HL-60 (cell line): Measurements from ENCODE around the gene PITPNC1.
"Not testable (repeated sequence)": the region's sequence is repeated elsewhere in the genome, so short reads cannot be mapped to it uniquely, and the experiment has no call there.

Experiments
- DNase-seq, 2 experiments: peaks; one replicate each; pipeline ENCODE4 v3.0.0-alpha.2; 2010 to 2020; ENCODE audit warnings: low read depth in 1 of 2, low spot score in 1 of 2
- H3K27ac ChIP-seq: fragments of 250-450 bp; sonication (Bioruptor Pico); replicated peaks from 2 replicates; pipeline ENCODE4 v1.5.1; 2020; ENCODE audit warnings: mild to moderate bottlenecking, moderate library complexity
- H3K27me3 ChIP-seq: fragments of 250-450 bp; sonication (Bioruptor Pico); 2 replicates; pipeline ENCODE4 v1.5.1; 2021; ENCODE audit warnings: mild to moderate bottlenecking, moderate library complexity; ENCODE audit not compliant: insufficient read depth, poor library complexity, severe bottlenecking
- H3K4me3 ChIP-seq: replicated peaks from 2 replicates; pipeline ENCODE4 v1.5.1; 2011; ENCODE audit warnings: mild to moderate bottlenecking, control low read depth, low read length; ENCODE audit not compliant: insufficient read depth
- GABPA ChIP-seq: IDR thresholded peaks from 2 replicates; pipeline ENCODE4 v1.6.1; 2012; ENCODE audit warnings: low read depth
- POLR2AphosphoS5 ChIP-seq: IDR thresholded peaks from 2 replicates; pipeline ENCODE4 v1.6.1; 2012; ENCODE audit warnings: low read depth
- SPI1 ChIP-seq: IDR thresholded peaks from 2 replicates; pipeline ENCODE4 v1.6.1; 2012; ENCODE audit warnings: low read depth, mild to moderate bottlenecking, borderline replicate concordance
- TF ChIP-seq, protein P1 (sequence below): IDR thresholded peaks from one replicate; pipeline ENCODE4 v1.5.1; 2011; ENCODE audit warnings: low read length, control low read depth, inconsistent platforms; ENCODE audit not compliant: insufficient read depth
- TF ChIP-seq, protein P2 (sequence below): IDR thresholded peaks from 2 replicates; pipeline ENCODE4 v1.6.1; 2012; ENCODE audit warnings: low read depth; ENCODE audit not compliant: insufficient replicate concordance

PITPNC1 gene

DNA sequence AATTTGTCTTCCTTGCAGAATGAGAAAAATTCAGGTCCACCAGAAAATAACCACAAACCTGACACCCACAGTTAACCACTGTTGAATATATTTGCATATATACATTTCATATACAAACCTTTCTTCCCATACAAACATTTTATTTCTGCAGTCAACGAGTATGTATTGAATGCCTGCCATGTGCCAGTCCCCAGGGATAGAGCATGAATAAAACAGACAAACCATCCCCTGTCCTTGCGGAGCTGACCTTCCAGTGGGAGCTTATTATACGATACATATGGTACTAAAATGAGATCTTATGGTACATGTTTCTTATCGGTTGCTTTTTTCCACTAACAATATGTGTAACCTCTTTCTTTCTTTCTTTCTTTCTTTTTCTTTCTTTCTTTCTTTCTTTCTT, 116.7 kb downstream of the PITPNC1 start:
- Histone ChIP-seq H3K27ac (no peak overlapping the region), H3K4me3 (no peak overlapping the region), H3K27me3 (no peaks in the 10 kb centered on the region)
- no peak for DNase-seq
- no peak for TF ChIP-seq GABPA
- TF ChIP-seq SPI1 = no peak
- TF ChIP-seq, protein P1, sequence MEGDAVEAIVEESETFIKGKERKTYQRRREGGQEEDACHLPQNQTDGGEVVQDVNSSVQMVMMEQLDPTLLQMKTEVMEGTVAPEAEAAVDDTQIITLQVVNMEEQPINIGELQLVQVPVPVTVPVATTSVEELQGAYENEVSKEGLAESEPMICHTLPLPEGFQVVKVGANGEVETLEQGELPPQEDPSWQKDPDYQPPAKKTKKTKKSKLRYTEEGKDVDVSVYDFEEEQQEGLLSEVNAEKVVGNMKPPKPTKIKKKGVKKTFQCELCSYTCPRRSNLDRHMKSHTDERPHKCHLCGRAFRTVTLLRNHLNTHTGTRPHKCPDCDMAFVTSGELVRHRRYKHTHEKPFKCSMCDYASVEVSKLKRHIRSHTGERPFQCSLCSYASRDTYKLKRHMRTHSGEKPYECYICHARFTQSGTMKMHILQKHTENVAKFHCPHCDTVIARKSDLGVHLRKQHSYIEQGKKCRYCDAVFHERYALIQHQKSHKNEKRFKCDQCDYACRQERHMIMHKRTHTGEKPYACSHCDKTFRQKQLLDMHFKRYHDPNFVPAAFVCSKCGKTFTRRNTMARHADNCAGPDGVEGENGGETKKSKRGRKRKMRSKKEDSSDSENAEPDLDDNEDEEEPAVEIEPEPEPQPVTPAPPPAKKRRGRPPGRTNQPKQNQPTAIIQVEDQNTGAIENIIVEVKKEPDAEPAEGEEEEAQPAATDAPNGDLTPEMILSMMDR = no peak
- TF ChIP-seq, protein P2, sequence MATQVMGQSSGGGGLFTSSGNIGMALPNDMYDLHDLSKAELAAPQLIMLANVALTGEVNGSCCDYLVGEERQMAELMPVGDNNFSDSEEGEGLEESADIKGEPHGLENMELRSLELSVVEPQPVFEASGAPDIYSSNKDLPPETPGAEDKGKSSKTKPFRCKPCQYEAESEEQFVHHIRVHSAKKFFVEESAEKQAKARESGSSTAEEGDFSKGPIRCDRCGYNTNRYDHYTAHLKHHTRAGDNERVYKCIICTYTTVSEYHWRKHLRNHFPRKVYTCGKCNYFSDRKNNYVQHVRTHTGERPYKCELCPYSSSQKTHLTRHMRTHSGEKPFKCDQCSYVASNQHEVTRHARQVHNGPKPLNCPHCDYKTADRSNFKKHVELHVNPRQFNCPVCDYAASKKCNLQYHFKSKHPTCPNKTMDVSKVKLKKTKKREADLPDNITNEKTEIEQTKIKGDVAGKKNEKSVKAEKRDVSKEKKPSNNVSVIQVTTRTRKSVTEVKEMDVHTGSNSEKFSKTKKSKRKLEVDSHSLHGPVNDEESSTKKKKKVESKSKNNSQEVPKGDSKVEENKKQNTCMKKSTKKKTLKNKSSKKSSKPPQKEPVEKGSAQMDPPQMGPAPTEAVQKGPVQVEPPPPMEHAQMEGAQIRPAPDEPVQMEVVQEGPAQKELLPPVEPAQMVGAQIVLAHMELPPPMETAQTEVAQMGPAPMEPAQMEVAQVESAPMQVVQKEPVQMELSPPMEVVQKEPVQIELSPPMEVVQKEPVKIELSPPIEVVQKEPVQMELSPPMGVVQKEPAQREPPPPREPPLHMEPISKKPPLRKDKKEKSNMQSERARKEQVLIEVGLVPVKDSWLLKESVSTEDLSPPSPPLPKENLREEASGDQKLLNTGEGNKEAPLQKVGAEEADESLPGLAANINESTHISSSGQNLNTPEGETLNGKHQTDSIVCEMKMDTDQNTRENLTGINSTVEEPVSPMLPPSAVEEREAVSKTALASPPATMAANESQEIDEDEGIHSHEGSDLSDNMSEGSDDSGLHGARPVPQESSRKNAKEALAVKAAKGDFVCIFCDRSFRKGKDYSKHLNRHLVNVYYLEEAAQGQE = no peak
- TF ChIP-seq POLR2AphosphoS5 = no peak

DNA sequence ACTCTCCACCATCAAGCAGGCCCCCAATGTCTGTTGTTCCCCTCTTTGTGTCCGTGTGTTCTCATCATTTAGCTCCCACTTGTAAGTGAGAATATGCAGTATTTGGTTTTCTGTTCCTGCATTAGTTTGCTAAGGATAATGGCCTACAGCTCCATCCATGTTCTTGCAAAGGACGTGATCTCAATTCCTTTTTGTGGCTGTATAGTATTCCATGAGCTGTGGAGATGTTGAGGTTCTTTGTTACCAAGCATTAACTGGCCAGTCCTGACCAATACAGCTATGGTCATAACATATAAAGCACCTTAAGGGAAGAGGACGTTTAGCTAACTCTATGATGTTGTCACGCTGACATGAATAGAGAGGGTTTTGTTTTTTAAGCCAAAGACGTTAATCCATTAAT, 118.5 kb downstream of the PITPNC1 start:
- H3K4me3 ChIP-seq, DNase-seq, H3K27me3 ChIP-seq, H3K27ac ChIP-seq: not testable (repeated sequence)

DNA sequence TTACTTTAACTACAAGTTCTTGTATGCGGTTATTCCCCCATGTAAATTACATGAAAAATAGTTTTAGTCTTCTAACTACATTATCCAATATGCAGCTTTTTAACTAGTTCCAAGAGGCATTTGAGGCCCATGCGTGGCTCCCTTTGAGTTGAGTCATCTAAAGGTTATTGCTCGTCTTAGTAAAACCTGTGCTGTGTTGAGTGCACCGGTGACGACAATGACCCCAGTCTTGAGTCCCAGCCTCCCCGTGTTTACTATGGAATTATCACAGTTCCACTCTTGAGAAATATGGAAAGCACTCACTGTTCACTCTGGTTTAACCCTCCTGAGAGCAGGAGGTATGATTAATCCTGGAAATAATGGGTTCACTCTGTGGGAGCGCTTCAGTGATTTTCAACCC, 119.2 kb downstream of the PITPNC1 start:
- H3K27me3 ChIP-seq = no peaks in the 10 kb centered on the region
- no peak overlapping the region for H3K27ac ChIP-seq
- TF ChIP-seq POLR2AphosphoS5 = no peak
- TF ChIP-seq, protein P1 = no peak
- TF ChIP-seq SPI1 = no peak
- TF ChIP-seq, protein P2 = no peak
- TF ChIP-seq GABPA = no peak
- no peak for DNase-seq
- H3K4me3 ChIP-seq = no peak overlapping the region

DNA sequence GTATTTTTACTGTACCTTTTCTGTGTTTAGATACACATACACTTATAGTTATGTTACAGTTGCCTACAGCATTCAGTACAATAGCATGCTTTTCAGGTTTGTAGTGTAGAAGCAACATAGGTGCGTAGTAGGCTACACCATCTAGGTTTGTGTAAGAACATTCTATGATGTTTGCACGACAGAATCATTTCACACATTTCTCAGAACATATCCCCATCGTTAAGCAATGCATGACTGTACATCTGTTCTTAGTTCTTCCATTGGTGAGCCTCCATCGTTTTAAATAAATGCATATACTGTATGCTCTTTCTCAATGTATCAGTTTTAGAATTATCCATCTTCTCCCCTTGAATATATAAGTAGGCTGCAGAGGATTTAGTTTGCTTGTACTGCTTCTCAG, 122.6 kb downstream of the PITPNC1 start:
- no peak for DNase-seq
- TF ChIP-seq, protein P1 = no peak
- no peak for TF ChIP-seq SPI1
- TF ChIP-seq, protein P2 = no peak
- no peak for TF ChIP-seq POLR2AphosphoS5
- no peak for TF ChIP-seq GABPA
- H3K27ac ChIP-seq = no peak overlapping the region

More for the DNA sequence above, 122.6 kb downstream of the PITPNC1 start:
- no peaks in the 10 kb centered on the region for H3K27me3 ChIP-seq
- no peak overlapping the region for H3K4me3 ChIP-seq
